ENCODE results near the gene FRAT2. TPM values are rescaled to one million over a fixed set of nuclear protein-coding genes. Genes with fewer than 3 reads are reported as not detected.
A peak's percentile ranks its signal among the peaks of the same experiment; 100 is the strongest.

The FRAT2 gene
- total and polyA plus RNA-seq, 2 of the 13 experiments (the other 11 are each of a cell fraction or from before 2014, with no cell fraction given), result 7.2 to 14.1 TPM

DNA sequence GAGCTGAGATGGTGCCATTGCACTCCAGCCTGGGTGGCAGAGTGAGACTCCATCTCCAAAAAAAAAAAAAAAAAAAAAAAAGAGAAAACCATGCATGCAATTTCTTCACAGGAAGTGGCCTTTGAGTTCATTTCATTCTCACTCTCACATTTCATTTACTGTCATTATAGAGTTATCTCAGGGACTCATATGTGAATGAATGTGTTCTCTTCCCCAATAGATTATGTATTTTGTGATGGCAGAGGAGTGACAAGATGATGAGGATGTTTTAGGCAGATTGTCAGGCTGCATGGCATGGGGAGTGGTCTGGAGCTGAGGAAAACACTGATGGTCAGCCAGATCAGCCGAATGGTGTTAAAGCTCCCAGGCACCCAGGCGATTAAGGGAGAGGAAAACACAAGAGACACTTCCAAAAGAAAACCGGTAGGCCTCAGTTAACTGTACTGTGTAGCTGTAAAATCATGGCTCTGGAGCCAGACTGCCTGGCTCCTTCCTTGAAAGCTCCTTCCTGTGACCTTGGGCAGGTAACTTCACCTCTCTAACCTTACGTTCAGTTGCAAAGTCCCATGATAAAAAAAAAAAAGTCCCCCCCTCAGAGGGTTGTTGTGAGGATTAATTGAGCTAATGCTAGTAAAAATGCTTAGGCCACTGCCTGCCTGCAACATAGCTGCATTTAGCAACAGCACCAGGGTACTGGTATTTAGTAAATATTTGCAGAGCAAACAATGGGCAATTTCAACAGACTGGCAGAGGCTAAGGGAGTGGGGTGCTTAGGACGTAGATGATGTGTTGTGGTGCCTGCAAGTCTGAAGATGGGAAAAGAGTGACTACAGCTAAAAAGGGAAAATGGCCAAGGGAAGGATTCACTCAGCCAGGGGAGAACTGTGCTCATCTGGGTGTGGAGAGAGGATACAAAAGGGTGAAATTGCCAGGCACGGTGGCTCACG, 6.9 kb downstream of the FRAT2 start (continued):
- peak; percentile 78 for TF ChIP-seq THAP11 (CRISPR knock-in tag; IDR thresholded peaks at IDR 0.05)
- TF ChIP-seq, protein P1, sequence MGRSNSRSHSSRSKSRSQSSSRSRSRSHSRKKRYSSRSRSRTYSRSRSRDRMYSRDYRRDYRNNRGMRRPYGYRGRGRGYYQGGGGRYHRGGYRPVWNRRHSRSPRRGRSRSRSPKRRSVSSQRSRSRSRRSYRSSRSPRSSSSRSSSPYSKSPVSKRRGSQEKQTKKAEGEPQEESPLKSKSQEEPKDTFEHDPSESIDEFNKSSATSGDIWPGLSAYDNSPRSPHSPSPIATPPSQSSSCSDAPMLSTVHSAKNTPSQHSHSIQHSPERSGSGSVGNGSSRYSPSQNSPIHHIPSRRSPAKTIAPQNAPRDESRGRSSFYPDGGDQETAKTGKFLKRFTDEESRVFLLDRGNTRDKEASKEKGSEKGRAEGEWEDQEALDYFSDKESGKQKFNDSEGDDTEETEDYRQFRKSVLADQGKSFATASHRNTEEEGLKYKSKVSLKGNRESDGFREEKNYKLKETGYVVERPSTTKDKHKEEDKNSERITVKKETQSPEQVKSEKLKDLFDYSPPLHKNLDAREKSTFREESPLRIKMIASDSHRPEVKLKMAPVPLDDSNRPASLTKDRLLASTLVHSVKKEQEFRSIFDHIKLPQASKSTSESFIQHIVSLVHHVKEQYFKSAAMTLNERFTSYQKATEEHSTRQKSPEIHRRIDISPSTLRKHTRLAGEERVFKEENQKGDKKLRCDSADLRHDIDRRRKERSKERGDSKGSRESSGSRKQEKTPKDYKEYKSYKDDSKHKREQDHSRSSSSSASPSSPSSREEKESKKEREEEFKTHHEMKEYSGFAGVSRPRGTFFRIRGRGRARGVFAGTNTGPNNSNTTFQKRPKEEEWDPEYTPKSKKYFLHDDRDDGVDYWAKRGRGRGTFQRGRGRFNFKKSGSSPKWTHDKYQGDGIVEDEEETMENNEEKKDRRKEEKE (IDR thresholded peaks at IDR 0.05), result no peak
- TF ChIP-seq, protein P2, sequence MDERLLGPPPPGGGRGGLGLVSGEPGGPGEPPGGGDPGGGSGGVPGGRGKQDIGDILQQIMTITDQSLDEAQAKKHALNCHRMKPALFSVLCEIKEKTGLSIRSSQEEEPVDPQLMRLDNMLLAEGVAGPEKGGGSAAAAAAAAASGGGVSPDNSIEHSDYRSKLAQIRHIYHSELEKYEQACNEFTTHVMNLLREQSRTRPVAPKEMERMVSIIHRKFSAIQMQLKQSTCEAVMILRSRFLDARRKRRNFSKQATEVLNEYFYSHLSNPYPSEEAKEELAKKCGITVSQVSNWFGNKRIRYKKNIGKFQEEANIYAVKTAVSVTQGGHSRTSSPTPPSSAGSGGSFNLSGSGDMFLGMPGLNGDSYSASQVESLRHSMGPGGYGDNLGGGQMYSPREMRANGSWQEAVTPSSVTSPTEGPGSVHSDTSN (CRISPR knock-in tag; IDR thresholded peaks at IDR 0.05), result no peak
- TF ChIP-seq, protein P3, sequence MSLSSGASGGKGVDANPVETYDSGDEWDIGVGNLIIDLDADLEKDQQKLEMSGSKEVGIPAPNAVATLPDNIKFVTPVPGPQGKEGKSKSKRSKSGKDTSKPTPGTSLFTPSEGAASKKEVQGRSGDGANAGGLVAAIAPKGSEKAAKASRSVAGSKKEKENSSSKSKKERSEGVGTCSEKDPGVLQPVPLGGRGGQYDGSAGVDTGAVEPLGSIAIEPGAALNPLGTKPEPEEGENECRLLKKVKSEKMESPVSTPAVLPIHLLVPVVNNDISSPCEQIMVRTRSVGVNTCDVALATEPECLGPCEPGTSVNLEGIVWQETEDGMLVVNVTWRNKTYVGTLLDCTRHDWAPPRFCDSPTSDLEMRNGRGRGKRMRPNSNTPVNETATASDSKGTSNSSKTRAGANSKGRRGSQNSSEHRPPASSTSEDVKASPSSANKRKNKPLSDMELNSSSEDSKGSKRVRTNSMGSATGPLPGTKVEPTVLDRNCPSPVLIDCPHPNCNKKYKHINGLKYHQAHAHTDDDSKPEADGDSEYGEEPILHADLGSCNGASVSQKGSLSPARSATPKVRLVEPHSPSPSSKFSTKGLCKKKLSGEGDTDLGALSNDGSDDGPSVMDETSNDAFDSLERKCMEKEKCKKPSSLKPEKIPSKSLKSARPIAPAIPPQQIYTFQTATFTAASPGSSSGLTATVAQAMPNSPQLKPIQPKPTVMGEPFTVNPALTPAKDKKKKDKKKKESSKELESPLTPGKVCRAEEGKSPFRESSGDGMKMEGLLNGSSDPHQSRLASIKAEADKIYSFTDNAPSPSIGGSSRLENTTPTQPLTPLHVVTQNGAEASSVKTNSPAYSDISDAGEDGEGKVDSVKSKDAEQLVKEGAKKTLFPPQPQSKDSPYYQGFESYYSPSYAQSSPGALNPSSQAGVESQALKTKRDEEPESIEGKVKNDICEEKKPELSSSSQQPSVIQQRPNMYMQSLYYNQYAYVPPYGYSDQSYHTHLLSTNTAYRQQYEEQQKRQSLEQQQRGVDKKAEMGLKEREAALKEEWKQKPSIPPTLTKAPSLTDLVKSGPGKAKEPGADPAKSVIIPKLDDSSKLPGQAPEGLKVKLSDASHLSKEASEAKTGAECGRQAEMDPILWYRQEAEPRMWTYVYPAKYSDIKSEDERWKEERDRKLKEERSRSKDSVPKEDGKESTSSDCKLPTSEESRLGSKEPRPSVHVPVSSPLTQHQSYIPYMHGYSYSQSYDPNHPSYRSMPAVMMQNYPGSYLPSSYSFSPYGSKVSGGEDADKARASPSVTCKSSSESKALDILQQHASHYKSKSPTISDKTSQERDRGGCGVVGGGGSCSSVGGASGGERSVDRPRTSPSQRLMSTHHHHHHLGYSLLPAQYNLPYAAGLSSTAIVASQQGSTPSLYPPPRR (CRISPR knock-in tag; IDR thresholded peaks at IDR 0.05; ENCODE audit: borderline replicate concordance), result peak; percentile 86
- TF ChIP-seq SMAD3 (CRISPR knock-in tag; IDR thresholded peaks at IDR 0.05), result peak; percentile 97
- no peak for TF ChIP-seq ZNF7 (CRISPR knock-in tag; IDR thresholded peaks at IDR 0.05)
- TF ChIP-seq ESRRA (CRISPR knock-in tag; IDR thresholded peaks at IDR 0.05; ENCODE audit: low read depth), result peak; percentile 67
- TF ChIP-seq MLLT10 (CRISPR knock-in tag; IDR thresholded peaks at IDR 0.05), result no peak
- no peak for TF ChIP-seq ZNF143 (CRISPR knock-in tag; IDR thresholded peaks at IDR 0.05)
- no peak for TF ChIP-seq NONO (IDR thresholded peaks at IDR 0.05)
- TF ChIP-seq NONO (CRISPR knock-in tag; conservative IDR thresholded peaks at IDR 0.05), result no peak
- peak; percentile 60; the same call in 1 of the 2 replicates for TF ChIP-seq ZFP90 (CRISPR knock-in tag; IDR thresholded peaks at IDR 0.05; ENCODE audit: borderline replicate concordance)
- TF ChIP-seq SAFB2 (CRISPR knock-in tag; IDR thresholded peaks at IDR 0.05; ENCODE audit: borderline replicate concordance, low read depth), result no peak
- TF ChIP-seq, protein P4, sequence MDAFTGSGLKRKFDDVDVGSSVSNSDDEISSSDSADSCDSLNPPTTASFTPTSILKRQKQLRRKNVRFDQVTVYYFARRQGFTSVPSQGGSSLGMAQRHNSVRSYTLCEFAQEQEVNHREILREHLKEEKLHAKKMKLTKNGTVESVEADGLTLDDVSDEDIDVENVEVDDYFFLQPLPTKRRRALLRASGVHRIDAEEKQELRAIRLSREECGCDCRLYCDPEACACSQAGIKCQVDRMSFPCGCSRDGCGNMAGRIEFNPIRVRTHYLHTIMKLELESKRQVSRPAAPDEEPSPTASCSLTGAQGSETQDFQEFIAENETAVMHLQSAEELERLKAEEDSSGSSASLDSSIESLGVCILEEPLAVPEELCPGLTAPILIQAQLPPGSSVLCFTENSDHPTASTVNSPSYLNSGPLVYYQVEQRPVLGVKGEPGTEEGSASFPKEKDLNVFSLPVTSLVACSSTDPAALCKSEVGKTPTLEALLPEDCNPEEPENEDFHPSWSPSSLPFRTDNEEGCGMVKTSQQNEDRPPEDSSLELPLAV (CRISPR knock-in tag; conservative IDR thresholded peaks at IDR 0.05; ENCODE audit: low read depth), result no peak
